ENCODE data around the gene TNK1. TPM values are rescaled to one million over a fixed set of nuclear protein-coding genes. Genes with fewer than 3 reads are reported as not detected.

The TNK1 gene
- total RNA-seq, 1 experiment from 2014 or later, result 10.1 TPM

- Histone ChIP-seq H2BK5ac (ENCODE audit: insufficient read length, low read length) (no peak overlapping the region), H4K8ac (replicated peaks; ENCODE audit: insufficient read length, low read depth, low read length) (no peak overlapping the region), H3K18ac (ENCODE audit: insufficient read length, low read depth, low read length) (no peak overlapping the region), H2BK15ac (ENCODE audit: low read depth, low read length) (no peak overlapping the region), H2AK5ac (ENCODE audit: insufficient read length, low read length) (no peak overlapping the region), H3T11ph (ENCODE audit: low read length) (no peak overlapping the region), H3K14ac (ENCODE audit: insufficient read depth, low read length) (no peak overlapping the region), H2BK20ac (ENCODE audit: low read depth, low read length, poor library complexity, severe bottlenecking) (no peak overlapping the region), H3K23ac (ENCODE audit: insufficient read length, low read depth, low read length) (no peak overlapping the region), H3K23me2 (ENCODE audit: insufficient read length, low read depth, low read length, poor library complexity, severe bottlenecking) (no peaks in the 10 kb centered on the region), H4K5ac (ENCODE audit: insufficient read length, low read depth, low read length) (no peak overlapping the region), H2BK120ac (ENCODE audit: low read depth, low read length, poor library complexity, severe bottlenecking) (no peak overlapping the region), H3K9ac (ENCODE audit: extremely low read depth, insufficient read length, low read length) (no peak overlapping the region), H3K79me1 (ENCODE audit: insufficient read depth, low read depth, low read length, poor library complexity, severe bottlenecking) (no peaks in the 10 kb centered on the region), H4K91ac (ENCODE audit: insufficient read length, low read depth, low read length) (no peak overlapping the region), H3K9me3 (ENCODE audit: control insufficient read depth, low read depth, low read length) (no peaks in the 10 kb centered on the region), H3K4me1 (ENCODE audit: insufficient read depth, low read length) (no peaks in the 10 kb centered on the region), H3K56ac (ENCODE audit: insufficient read length, low read depth, low read length) (no peak overlapping the region), H3K27me3 (ENCODE audit: insufficient read depth, low read length) (no peaks in the 10 kb centered on the region), H2AFZ (ENCODE audit: low read length) (no peak overlapping the region), H4K20me1 (ENCODE audit: control insufficient read depth, insufficient read depth, insufficient read length) (no peaks in the 10 kb centered on the region), H3K4ac (ENCODE audit: low read depth, low read length) (no peak overlapping the region), H3K79me2 (ENCODE audit: insufficient read depth, low read length) (no peaks in the 10 kb centered on the region), H2BK12ac (ENCODE audit: insufficient read length, low read depth, low read length) (no peak overlapping the region), H3K4me2 (ENCODE audit: insufficient read depth, insufficient read length, low read length) (no peak overlapping the region), H3K27ac (ENCODE audit: insufficient read length, low read depth, low read length) (no peak overlapping the region)
- Mint-ChIP-seq H3K4me3 (no peak overlapping the region; a peak in 1 of 5 replicates), H3K4me1 (peaks cover 9 to 26% of the 10 kb centered on the region in 2 experiments), H3K27me3 (ENCODE audit: low read depth) (no peaks in the 10 kb centered on the region; the same call in 1 of the 2 replicates), H3K27ac (no peak overlapping the region), H3K9me3 (no peaks in the 10 kb centered on the region; a peak in 1 of 5 replicates), H3K36me3 (ENCODE audit: insufficient read depth in 1 of 3, low read depth in 3 of 3) (peaks cover 6 to 17% (median 13%) of the 10 kb centered on the region in 3 experiments; a peak in 6 of 7 replicates)
- no CpG with 5 or more reads among the region's 16 CpGs for WGBS (ENCODE audit: extremely low coverage, insufficient read length, low lambda C conversion rate)
- no peak for TF ChIP-seq CTCF (conservative IDR thresholded peaks at IDR 0.05)
- no peak for DNase-seq
Measured at GRCh38 chr17:7421186-7421585, 40.3 kb downstream of the TNK1 start.

All from H9 (cell line).